Cardiac fibroblast (primary cell): Measurements from ENCODE around the gene DHX35.
"Not testable (repeated sequence)": the region's sequence is repeated elsewhere in the genome, so short reads cannot be mapped to it uniquely, and the experiment has no call there.

ENCODE experiments used
- DNase-seq, 2 donors: peaks; one replicate each; pipeline versions ENCODE4 v3.0.0 to v3.0.0-alpha.2; 2010; ENCODE audit warnings: low read depth in 2 of 2
- H3K4me3 ChIP-seq, 2 donors: replicated peaks in 1 of 2; 1 replicate in 1 of 2; 2 replicates in 1 of 2; pipeline ENCODE4 v1.5.1; 2011; ENCODE audit warnings: low read depth in 2 of 2, low read length in 2 of 2, mild to moderate bottlenecking in 2 of 2, moderate library complexity in 1 of 2
- CTCF ChIP-seq: IDR thresholded peaks from one replicate; pipeline ENCODE4 v1.5.1; 2011; ENCODE audit warnings: low read depth, mild to moderate bottlenecking, low read length, inconsistent platforms

DHX35 gene

GRCh38 chr20:38951611-38952010, 10.5 kb upstream of the DHX35 start:
- DNase-seq, result no peak
- H3K4me3 ChIP-seq, result no peak overlapping the region
- no peak for TF ChIP-seq CTCF

- DNase-seq, result no peak
- no peak overlapping the region for H3K4me3 ChIP-seq
- no peak for TF ChIP-seq CTCF
Observed at GRCh38 chr20:38952153-38952552, 10.0 kb upstream of the DHX35 start.

- no peak for TF ChIP-seq CTCF
- H3K4me3 ChIP-seq, result no peak overlapping the region
- DNase-seq, result no peak
Observed at GRCh38 chr20:38953630-38954340, 8.4 kb upstream of the DHX35 start.

- no peak for DNase-seq
- no peak for TF ChIP-seq CTCF
- no peak overlapping the region for H3K4me3 ChIP-seq
Observed at GRCh38 chr20:38957235-38957876, 4.8 kb upstream of the DHX35 start.

GRCh38 chr20:38957915-38958485, 4.1 kb upstream of the DHX35 start:
- H3K4me3 ChIP-seq, result no peak overlapping the region
- no peak for DNase-seq
- TF ChIP-seq CTCF, result no peak

- DNase-seq, H3K4me3 ChIP-seq: not testable (repeated sequence)
Observed at GRCh38 chr20:38960187-38960687, 1.9 kb upstream of the DHX35 start.

GRCh38 chr20:38961530-38962043, 557 bp upstream of the DHX35 start:
- peak overlapping the region; percentile 84 to 93 for H3K4me3 ChIP-seq
- DNase-seq, result no peak
- no peak for TF ChIP-seq CTCF
